ENCODE data around the gene RABIF.

Gene RABIF

DNA sequence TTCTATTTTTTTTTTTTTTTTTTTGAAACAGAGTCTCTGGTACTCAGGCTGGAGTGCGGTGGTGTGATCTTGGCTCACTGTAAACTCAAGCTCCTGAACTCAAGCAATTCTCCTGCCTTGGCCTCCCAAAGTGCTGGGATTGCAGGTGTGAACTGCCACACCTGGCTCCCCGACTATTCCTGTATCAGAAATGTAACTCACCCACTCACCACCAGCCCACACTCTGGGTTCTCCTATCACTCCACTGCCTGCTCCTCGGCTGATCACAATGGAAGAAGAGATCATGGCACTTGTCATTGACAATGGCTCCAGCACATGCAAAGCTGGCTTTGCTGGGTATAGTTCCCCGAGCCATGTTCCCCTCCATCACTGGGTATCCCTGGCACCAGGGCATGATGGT lies 15.9 kb downstream of the RABIF start:
- no peak for DNase-seq (ENCODE audit: low read depth in 2 of 2)

DNA sequence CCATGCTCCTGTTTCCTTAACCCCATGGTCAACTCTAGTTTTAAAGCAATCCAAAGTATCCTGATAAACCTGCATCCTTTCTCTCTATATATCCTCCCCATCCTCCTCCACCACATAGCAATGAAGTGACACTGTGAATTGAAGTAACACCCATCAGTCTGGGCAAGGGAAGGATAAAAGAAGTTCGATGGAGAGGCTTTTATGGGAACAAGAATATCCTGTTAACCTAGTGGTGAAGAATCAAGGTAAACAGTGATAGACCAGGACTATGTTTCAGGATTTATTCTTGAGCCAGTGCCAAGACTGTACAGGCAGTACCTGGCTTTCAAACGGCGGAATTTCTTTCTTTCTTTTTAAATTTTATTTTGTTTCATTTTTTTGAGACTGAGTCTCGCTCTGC lies 17.6 kb downstream of the RABIF start:
- no peak for DNase-seq (ENCODE audit: low read depth in 2 of 2)

DNA sequence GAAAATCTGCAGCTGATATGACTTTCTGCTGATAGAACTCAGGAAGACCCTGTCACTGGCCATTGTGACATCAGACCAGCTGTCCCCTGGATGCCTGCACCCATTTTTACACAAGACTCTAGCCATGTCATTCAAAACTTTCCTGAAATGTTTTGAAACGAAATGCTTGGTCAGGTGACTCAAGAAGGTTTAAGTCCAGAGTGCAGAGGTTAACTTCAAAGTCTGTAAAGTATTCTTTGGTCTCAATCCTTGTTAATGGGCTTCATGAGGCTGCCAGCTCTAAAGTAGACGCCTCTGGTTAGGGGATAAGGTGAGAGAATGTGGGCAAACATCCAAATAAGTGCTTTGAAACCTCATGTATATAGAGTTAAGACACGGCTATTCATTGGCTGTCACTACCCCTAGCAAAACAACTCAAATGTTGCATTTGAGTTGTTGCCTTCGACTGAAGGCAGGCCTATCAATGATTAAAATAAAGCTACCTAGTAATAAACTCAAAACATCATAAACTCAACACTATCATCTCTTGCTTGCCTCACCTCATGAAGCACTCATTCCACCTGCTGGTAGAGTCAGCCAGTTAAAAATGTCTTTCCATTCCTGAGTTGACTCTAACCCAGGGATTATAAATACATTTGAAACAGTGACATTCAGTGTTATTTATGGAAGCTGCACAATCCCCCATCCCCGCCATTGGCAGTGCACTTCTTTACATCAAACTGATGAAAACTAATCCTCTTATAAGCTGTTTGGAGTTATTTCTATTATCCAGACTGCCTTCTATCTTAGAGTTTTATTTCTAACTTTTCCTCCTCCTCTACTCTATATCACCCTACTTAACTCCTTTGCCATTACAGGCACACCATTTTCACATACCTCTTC lies 26.0 kb downstream of the RABIF start:
- no peak for DNase-seq (ENCODE audit: low read depth in 2 of 2)

DNA sequence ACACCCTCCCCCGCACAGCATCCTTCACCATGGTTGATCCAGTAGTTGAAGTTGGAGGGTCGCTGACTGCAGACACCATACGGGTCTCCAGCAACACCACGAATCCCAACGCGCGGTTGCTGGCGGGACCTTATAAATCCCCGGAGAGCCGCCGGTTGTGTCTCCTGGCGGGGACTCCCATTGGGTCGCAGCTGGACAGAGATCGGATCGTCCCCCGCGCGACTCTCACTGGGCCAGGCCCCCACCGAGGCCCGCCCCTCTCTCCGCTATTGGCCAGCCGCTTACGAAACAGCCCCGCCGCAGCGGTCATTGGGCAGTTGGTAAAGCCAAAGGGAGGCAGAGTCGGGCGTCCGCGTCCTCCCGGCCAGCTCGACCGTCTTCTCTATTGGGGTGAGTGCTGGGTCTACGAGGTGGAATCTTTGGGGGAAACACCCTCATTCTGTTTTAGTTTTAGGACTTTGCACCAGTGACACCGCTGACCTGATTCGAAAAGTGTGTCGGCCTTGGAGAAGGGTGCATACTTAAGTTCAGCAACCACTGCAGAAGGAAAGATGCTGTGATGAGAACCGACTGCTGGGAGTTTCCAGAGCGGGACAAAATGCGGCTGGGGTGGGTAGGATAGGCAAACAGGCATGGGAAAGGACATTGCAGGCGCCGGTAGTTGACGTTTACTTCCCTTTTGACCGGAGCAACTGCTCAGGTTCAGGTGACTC lies 27.4 kb downstream of the RABIF start:
- peak; percentile 26 to 47 for DNase-seq (ENCODE audit: low read depth in 2 of 2)

DNA sequence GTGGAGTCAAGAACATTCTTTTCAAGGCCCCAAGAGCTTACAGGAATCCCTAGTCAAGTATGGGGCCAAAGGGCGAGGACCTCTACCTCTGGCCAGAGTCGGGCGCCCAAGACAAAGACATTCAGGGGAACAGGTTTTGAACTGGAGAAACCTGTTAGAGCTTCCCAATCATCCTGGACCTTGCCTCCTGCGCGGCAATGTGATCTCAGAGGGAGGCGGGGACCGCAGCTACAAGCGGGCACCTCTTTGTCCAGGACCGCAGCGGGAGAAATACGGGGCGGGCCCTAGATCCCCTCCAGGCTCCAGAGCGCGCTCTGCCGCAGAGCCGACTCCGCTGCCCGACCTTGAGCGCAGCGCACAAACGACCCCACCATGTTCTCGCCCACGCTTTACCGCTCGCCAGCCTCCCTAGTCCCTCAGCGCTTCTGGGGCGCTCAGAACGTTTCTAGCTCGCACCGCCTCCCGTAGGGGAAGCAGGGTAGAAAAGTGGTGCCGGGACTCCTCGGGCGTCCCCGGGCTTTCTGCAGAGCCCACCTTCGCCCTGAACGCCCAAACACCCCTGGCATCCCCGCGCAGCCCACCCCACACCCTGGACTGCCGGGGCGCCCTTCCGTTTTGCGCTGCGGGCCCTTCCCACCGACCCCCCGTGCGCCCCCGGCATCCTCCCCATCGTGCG lies 28.1 kb downstream of the RABIF start:
- peak; percentile 24 to 40 for DNase-seq (ENCODE audit: low read depth in 2 of 2)

DNA sequence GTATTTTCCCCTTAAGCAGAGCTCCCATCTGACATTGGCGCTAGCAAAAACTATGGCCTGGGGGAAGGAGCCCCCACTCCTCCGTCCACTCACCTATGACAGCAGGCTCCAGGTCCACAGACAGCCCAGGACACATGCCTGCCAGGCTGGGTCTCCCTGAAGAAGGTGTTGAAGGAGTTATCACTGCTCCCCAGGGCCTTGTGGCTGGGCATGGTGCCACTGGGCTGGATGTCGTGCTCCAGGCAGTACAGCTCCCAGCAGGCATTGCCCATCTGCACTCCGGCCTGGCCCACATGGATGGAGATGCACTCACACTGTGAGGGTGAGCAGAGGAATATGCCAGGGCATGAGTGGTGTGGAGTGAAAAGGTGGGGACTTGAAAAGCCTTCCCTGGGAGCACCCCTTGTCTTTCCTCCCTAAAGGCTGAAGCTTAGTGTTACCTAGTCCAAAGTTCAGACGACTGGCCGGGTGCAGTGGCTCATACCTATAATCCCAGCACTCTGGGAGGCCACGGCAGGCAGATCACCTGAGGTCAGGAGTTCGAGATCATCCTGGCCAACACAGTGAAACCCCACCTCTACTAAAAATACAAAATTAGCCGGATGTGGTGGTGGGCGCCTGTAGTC lies 30.0 kb downstream of the RABIF start:
- no peak for DNase-seq (ENCODE audit: low read depth in 2 of 2)

DNA sequence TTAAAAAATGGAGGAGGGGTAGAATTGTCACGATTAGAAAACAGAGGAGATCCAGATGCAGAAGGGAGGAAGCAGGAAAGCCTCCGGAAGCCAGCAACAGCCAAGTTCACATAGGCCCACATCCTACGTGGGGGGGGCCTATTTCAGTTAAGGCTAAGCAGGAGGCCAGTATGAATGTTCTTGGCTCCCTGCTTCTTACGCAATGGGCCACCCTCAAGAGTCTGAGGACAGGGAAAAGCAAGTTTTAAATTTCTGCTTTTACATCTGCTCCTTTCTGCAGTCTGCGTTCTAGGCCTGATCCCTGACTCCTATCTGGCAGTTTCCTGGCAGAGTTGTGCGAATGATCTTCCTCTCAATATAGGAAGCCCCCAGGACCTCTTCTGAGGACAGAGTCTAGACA lies 30.6 kb downstream of the RABIF start:
- DNase-seq (ENCODE audit: low read depth in 2 of 2) = no peak

DNA sequence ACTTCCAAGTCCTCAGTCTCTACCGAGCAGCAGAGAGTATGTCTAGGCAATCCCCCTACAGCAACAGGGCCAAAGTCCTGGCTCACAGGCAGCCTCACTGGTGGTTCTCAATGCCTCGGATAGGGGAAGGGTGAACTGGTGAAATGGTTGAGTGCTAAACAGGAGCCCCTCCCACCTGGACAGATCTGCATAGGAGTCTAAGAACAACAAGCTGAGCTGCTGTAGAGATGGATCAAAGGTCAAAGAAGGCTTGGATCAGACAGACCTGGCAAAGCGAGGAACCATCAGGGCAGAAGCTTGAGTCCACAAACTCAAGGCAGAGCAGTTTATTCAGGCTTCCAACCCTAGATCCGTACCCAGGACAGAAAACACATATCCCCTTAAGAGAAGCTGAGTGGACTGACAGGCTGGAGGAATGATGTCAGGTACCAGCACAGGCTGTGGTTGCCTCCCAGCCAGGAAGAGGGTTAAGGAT lies 31.8 kb downstream of the RABIF start:
- DNase-seq (ENCODE audit: low read depth in 2 of 2) = no peak

DNA sequence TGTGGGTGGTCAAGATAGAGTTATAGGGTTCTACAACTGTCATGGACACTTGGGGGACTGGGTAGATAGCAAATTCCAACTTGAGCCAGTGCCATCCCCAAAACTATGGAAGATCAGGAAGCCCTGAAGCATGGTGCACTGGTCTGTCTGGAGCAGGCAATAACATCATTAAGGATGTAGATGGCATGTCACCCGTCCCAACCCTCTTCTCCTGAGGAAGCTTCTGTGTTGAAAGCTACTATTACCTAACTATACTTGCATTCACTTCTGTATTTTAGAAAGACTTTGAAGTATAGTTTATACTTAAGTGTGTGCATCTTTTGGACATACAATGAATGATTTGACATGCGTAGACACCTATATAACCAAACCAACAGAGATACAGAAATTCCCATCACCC lies 32.9 kb downstream of the RABIF start:
- DNase-seq (ENCODE audit: low read depth in 2 of 2) = no peak

DNA sequence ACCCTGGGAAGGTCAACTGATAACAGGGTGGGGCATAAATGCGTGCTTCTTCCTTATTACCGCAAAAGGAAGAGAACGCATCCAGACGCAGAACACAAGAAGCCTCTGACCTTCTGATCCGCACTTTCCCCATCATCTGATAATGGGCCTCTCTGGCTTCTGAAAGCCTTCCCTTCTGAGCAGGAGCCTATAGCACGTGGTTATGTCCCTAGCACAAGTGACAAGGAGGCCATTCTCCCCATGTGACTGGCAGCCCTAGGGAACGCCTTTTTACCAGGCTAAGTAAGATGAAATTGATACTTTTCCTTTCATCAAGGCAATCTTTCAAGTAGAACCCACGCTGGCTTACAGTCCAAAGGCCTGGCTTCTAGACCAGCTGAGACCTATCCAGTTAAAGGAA lies 34.2 kb downstream of the RABIF start:
- DNase-seq (ENCODE audit: low read depth in 2 of 2) = no peak

DNA sequence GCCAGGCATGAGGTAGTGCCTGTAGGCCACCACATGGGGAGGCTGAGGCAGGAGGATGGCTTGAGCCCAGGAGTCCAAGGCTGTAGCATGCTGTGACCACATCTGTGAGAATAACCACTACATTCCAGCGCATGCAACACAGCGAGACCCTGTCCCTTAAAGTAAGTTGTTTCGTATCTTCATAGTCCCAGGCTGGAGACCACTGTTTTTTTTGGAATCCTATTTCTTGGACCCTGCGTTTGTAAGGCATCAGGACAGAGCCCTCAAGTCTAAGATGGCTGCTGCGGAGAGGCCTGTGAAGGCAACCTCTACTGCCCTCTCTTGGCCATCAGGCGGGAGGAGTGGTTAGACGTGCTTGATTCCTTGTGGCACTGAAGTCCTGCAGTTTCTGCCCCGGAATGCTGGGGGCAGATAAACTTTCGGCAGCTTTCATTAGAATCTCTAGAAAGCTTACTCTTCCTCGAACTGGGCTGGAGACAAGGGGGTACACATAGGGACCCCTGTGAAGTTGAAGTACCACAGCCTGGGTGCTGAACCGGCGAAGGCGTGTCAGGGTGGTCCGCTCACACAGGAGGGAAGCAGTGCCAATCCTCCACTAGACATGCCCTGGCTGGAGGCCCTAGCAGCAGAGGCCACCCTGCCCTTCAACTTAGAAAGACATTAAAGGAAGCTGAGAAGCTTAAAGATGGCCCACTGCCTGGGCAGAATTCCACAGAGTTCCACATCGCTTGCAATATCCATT lies 36.6 kb downstream of the RABIF start:
- peak in 1 of 2 donors; percentile 37 for DNase-seq (ENCODE audit: low read depth in 2 of 2)

DNA sequence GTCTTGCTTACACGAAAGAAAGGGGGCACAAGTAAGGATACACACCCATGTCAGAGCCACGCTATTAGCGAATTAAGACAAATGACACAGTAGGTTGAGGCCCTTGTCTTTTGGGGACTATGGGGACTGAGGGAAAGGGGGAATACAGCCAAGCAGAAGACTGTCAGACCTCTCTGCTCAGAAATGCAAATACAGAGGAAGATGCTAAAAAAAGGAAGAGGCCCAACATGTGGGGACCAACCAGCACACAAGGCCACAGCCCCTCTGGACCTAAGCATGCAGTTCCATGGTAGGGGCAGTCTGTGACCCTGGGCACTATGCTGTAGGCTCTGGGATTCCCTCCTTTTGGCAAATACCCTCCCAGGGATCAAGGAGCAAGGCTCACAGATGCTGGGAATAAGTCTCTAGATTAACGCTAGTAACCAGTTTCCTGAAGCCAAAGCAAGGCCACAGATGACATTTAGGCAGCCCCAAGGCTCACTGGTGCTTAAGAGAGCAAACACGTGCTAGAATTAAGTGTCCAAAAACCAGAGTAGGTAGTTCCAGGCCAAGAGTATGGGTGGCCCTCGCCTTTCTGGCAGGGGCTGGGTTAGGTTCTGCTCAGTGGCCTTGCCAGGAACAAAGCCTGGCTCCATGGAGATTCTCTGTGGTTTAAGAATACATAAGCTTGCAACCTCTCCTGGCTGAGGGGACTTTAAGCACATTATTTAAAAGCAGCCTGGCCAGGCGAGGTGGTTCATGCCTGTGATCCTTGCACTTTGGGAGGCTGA lies 38.2 kb downstream of the RABIF start:
- DNase-seq (ENCODE audit: low read depth in 2 of 2) = no peak

DNA sequence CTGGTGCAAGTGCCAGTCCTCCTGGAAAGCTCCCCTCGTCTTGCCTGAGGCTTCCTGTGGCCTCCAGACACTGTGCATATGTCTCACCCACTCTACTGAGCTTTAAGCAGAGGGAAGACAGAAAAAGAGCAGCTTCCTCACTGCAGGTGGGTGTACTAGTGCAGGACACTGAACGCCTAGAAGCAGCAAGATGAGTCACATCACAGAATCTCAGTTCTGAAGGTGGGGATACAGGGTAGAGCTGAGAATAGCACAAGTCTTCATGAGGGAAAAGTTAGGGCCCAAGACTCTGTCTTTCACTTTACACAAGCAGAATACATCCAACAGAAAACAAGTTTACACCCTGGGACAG lies 40.8 kb downstream of the RABIF start:
- DNase-seq (ENCODE audit: low read depth in 2 of 2) = no peak

DNA sequence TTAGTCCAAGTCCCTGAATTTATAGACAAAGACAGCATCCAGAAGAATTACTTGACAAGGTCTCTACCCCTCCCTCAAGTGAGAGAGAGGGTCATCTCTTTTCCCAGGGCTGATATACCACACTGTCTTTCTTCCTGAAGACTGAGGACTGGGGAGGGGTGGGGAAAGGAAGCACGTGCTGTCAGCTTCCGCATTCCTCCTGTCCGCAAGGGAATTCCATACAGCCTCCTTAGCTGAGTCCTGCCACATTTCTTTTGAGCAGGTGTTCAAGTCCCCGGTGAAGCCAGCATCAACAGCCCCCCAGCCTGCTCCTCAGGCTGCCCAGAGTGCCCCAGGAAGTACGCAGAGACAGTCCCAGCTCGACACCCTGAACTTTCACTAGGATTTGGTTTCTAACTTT lies 44.0 kb downstream of the RABIF start:
- no peak for DNase-seq (ENCODE audit: low read depth in 2 of 2)

DNA sequence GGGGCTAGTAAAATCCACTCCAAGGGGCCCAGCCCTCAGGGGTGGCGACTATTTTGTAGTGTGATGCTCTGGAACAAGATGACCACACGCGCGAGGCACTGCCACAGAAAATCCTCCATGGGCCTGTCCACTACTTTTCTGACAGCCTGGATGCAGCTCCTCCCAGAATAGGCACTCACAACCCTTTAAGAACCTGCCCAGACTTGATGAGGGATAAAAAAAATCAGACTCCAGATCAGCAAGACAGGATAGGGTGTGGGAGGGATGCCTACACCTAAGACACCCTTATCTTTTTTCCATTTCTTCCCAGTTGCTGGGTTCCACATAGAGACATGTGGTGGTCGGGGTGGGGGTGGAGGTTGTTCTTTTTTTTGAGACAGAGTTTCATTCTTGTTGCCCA lies 44.7 kb downstream of the RABIF start:
- DNase-seq (ENCODE audit: low read depth in 2 of 2) = no peak

DNA sequence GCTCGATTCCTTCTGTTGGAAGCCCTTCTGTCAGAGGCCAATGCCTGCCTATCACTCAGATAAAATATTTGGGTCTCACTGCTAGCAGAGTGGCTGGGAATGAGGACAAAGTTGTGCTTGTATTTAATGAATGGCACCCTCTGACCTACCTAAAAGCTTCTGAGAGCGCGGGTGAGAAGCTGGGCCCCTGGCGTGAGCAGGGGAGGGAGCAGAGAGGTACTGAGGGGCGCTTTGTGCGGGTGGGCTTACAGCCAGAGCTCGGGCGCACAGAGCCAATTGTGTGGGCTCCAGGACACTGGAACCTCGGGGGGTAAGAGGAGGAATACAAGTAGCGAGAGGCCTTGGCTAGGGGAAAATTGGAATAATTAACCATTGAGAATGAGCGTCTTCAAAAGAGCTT lies 45.9 kb downstream of the RABIF start:
- no peak for DNase-seq (ENCODE audit: low read depth in 2 of 2)

DNA sequence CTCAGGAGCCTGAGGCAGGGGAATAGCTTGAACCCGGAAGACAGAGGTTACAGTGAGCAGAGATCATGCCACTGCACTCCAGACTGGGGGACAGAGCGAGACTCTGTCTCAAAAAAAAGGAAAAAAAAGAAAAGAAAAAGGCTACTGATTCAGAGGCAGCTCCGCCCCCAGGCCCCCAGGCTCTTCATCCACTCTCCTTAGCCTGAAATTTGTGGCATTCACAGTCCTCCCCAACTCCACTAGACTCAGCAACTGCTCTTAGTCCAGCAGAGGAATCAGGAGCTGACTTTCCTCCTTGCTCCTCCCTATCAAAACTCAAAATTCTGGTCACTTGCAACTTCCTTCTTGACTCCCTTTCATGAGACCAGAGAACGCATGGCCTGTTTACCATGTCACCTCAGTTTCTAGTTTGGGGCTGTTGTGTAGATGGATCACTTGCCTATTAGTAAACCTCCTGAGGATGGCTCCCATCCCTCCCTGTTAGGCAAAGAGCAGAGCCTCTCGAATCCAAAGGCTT lies 51.1 kb downstream of the RABIF start:
- no peak for DNase-seq (ENCODE audit: low read depth in 2 of 2)

DNA sequence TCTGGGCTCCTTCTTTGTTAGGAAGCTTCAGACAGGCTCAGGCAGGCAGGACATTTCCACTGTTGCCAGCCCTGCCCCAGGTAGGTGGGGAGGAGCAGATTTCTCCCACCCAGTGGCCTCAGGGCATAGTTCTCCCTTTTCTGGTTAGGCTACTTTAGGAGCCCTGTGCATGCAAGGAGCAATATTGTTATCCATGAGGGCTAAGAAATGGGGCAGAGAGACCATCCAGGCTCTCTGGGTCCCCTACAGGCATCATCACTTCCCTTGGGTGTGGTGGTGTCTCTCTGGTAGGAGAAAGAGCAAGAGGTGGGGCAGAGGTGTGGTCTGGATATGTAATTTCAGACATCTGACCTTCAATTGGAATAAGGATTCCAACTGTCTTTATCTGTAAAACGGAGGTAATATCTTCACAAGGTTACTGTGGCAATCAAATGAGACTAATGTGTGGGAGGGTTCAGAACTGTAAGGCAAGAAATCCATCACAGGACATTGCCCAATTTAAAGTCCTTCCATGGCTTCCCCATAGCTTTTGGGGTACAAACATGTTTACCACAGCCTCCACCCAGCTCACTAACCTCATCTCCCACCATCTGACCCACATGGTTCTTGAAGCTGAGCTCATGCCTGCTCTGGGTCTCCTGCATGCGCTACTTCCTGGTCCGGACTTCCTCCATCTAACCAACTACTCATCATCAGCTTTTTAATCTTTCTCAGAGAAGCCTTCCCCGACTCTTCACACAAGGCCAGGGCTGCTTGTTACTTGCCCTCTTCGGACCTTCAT lies 52.1 kb downstream of the RABIF start:
- no peak for DNase-seq (ENCODE audit: low read depth in 2 of 2)

DNA sequence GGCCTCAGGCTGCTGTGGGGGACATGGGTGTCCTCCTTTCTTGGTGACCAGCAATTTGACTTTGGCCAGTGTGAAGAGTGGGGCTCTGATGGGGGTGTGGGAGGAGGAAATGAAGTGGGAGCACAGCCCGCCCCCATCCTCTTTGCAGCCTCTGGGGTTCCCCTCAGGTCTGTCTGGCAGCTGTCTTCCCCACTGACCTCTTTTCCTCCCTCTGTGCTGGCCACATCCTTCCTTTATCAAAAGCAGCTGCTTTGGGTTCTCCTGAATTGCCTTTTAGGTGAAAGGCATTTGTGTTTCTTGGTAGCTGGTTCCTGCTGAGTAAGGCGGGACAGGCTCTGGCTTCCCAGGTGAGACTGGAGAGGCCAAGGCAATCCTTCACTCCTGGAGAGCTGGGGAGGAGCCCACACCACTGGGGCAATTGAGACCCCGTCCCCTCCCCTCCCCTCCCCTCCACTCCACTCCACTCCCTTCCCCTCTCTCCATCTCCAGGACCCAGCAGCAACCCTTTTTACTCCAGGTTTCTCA lies 53.3 kb downstream of the RABIF start:
- DNase-seq (ENCODE audit: low read depth in 2 of 2) = no peak
